ENCODE results near the gene CRYGN. TPM values are rescaled to one million over a fixed set of nuclear protein-coding genes. Genes with fewer than 3 reads are reported as not detected.

CRYGN gene, protein sequence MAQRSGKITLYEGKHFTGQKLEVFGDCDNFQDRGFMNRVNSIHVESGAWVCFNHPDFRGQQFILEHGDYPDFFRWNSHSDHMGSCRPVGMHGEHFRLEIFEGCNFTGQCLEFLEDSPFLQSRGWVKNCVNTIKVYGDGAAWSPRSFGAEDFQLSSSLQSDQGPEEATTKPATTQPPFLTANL
- total RNA-seq: 1 to 10 TPM in 1 of 4 donors, not detected in 3; 1.0 TPM

GRCh38 chr7:151439855-151440798 is at the start of gene CRYGN:
TSS of gene CRYGN (minus strand) at chr7:151440141. CDS start at chr7:151439917, 224 bp downstream.
- ATAC-seq (ENCODE audit: low FRiP score) (peak; percentile 20), DNase-seq (ENCODE audit: low spot score) (no peak)
- TF ChIP-seq CTCF (IDR thresholded peaks at IDR 0.05): no peak

DNA sequence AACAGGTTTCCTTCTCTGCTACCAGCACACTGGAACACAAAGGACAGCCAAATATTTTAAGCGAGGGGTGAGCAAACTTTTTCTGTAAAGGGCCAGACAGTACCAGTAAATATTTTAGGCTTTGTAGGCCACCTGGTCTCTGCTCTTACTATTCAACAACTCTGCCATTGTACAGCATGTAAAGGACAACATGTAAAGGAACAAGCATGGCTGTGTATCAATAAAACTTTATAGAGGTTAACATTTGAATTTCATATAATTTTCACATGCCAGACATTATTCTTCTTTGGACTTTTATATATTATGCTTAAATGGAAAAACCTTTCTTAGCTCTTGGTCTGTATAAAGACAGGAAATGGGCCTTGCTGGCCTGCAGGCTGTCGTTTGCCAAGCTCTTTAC is 49.6 kb upstream of the CRYGN start:
- ATAC-seq (ENCODE audit: low FRiP score): no peak
- TF ChIP-seq CTCF (IDR thresholded peaks at IDR 0.05): no peak
- DNase-seq (ENCODE audit: low spot score): no peak

- no peak for TF ChIP-seq CTCF (IDR thresholded peaks at IDR 0.05)
- ATAC-seq (ENCODE audit: low FRiP score) (no peak), DNase-seq (ENCODE audit: low spot score) (no peak)
Observed at GRCh38 chr7:151488096-151488495, 48.2 kb upstream of the CRYGN start.

GRCh38 chr7:151487228-151487627 is 47.3 kb upstream of the CRYGN start:
- no peak for ATAC-seq (ENCODE audit: low FRiP score)
- TF ChIP-seq CTCF (IDR thresholded peaks at IDR 0.05): no peak
- DNase-seq (ENCODE audit: low spot score): no peak

DNA sequence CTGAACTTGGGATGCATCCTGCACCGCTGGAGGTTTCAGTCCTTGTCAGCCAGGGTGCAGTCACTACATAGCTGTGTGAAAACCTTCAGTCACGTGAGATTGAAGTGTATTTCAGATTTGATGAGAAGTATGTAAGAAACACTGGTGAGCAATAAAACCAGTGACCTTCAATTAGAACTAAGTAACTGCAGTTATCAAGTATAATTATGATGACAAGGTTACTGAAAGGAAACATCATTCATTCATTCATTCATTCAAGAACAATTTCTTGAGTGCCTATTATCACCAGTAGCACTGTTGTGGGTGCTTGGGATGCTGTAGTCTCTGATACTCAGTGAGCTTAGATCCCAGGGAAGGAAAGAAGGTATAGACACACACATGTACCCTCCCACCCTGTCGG is 46.1 kb upstream of the CRYGN start:
- ATAC-seq (ENCODE audit: low FRiP score) (no peak), DNase-seq (ENCODE audit: low spot score) (no peak)
- TF ChIP-seq CTCF (IDR thresholded peaks at IDR 0.05): no peak

GRCh38 chr7:151484971-151485707 is 45.2 kb upstream of the CRYGN start:
- ATAC-seq (ENCODE audit: low FRiP score) (peak; percentile 55), DNase-seq (ENCODE audit: low spot score) (no peak)
- TF ChIP-seq CTCF (IDR thresholded peaks at IDR 0.05): no peak
